NB4 (cell line): ENCODE data around the gene RPL13A.

Experiments used
- MYC ChIP-seq: IDR thresholded peaks from 2 replicates; pipeline ENCODE4 v1.6.1; 2011; ENCODE audit warnings: low read depth, low read length
- POLR2A ChIP-seq: IDR thresholded peaks from 2 replicates; pipeline ENCODE4 v1.6.1; 2011; ENCODE audit warnings: mild to moderate bottlenecking; ENCODE audit not compliant: insufficient read length; ENCODE audit errors: extremely low read depth
- TF ChIP-seq, protein P1 (sequence below): IDR thresholded peaks from 2 replicates; pipeline ENCODE4 v1.6.1; 2011; ENCODE audit warnings: low read depth, low read length
- TF ChIP-seq, protein P2 (sequence below): IDR thresholded peaks from one replicate; pipeline ENCODE4 v1.5.1; 2012; ENCODE audit warnings: low read depth, low read length

DNA sequence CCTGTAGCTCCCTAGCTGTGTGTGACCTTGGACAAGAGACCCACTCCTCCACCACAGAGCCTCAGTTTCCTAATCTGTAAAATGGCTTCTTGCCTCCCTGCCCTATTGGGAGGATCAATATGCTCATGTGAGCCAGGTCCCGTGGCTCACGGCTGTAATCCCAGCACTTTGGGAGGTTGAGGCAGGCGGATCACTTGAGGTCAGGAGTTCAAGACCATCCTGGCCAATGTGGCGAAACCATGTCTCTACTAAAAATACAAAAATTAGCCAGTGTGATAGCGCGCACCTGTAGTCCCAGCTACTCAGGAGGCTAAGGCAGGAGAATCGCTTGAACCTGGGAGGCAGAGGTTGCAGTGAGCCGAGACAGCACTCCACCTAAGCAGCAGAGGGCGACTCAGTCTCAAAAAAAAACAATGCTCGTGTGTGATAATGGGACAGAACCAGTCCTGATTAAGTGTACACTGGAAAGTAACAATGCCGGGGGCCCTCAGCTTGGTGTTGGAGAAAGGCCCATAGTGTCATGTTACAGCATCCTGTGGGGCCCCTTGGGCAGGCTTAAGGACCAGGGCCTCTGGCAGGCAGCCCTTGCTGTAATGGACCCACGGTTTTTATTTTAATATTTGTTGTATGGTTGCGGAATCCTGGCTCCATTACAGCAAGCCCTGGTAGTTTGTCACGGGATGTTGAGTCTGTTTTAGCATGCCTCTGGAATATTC lies 15.6 kb downstream of the RPL13A start:
- TF ChIP-seq, protein P1, sequence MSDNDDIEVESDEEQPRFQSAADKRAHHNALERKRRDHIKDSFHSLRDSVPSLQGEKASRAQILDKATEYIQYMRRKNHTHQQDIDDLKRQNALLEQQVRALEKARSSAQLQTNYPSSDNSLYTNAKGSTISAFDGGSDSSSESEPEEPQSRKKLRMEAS: no peak
- TF ChIP-seq MYC: no peak
- TF ChIP-seq, protein P2, sequence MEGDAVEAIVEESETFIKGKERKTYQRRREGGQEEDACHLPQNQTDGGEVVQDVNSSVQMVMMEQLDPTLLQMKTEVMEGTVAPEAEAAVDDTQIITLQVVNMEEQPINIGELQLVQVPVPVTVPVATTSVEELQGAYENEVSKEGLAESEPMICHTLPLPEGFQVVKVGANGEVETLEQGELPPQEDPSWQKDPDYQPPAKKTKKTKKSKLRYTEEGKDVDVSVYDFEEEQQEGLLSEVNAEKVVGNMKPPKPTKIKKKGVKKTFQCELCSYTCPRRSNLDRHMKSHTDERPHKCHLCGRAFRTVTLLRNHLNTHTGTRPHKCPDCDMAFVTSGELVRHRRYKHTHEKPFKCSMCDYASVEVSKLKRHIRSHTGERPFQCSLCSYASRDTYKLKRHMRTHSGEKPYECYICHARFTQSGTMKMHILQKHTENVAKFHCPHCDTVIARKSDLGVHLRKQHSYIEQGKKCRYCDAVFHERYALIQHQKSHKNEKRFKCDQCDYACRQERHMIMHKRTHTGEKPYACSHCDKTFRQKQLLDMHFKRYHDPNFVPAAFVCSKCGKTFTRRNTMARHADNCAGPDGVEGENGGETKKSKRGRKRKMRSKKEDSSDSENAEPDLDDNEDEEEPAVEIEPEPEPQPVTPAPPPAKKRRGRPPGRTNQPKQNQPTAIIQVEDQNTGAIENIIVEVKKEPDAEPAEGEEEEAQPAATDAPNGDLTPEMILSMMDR: peak; percentile 42
- TF ChIP-seq POLR2A: no peak
